ENCODE results near the gene CCNE1.

Gene CCNE1

GRCh38 chr19:29811125-29812079 is at the start of gene CCNE1:
Gene CCNE1, plus strand, starts transcription at chr19:29811991. Its CDS starts 565 bp downstream, at chr19:29812556.
- in situ Hi-C loops (cut with MboI; ENCODE audit: low sequenced_read_pairs) = no loop called here

GRCh38 chr19:29763196-29763595 is 48.6 kb upstream of the CCNE1 start:
- in situ Hi-C loops (cut with MboI; ENCODE audit: low sequenced_read_pairs) = loop anchor here (25.0 kb wide), 1 partner anchor 899 kb away; no protein-coding TSS in a partner anchor

- in situ Hi-C loops (cut with MboI; ENCODE audit: low sequenced_read_pairs) = loop anchor here (25.0 kb wide), 1 partner anchor 898 kb away; no protein-coding TSS in a partner anchor
Observed at GRCh38 chr19:29764361-29764760, 47.4 kb upstream of the CCNE1 start.

- in situ Hi-C loops (cut with MboI; ENCODE audit: low sequenced_read_pairs) = loop anchor here (25.0 kb wide), 1 partner anchor 896 kb away; no protein-coding TSS in a partner anchor
Observed at GRCh38 chr19:29766100-29766499, 45.7 kb upstream of the CCNE1 start.

GRCh38 chr19:29767039-29767735 is 44.6 kb upstream of the CCNE1 start:
- in situ Hi-C loops (cut with MboI; ENCODE audit: low sequenced_read_pairs) = loop anchor here (25.0 kb wide), 1 partner anchor 895 kb away; no protein-coding TSS in a partner anchor

GRCh38 chr19:29768166-29768565 is 43.6 kb upstream of the CCNE1 start:
- in situ Hi-C loops (cut with MboI; ENCODE audit: low sequenced_read_pairs) = loop anchor here (25.0 kb wide), 1 partner anchor 894 kb away; no protein-coding TSS in a partner anchor

GRCh38 chr19:29769997-29770396 is 41.8 kb upstream of the CCNE1 start:
- in situ Hi-C loops (cut with MboI; ENCODE audit: low sequenced_read_pairs) = loop anchor here (25.0 kb wide), 1 partner anchor 892 kb away; no protein-coding TSS in a partner anchor

- in situ Hi-C loops (cut with MboI; ENCODE audit: low sequenced_read_pairs) = loop anchor here (25.0 kb wide), 1 partner anchor 892 kb away; no protein-coding TSS in a partner anchor
Observed at GRCh38 chr19:29770648-29771047, 41.1 kb upstream of the CCNE1 start.

- in situ Hi-C loops (cut with MboI; ENCODE audit: low sequenced_read_pairs) = loop anchor here (25.0 kb wide), 1 partner anchor 890 kb away; no protein-coding TSS in a partner anchor
Observed at GRCh38 chr19:29771708-29772414, 39.9 kb upstream of the CCNE1 start.

GRCh38 chr19:29772696-29773095 is 39.1 kb upstream of the CCNE1 start:
- in situ Hi-C loops (cut with MboI; ENCODE audit: low sequenced_read_pairs) = loop anchor here (25.0 kb wide), 1 partner anchor 890 kb away; no protein-coding TSS in a partner anchor

GRCh38 chr19:29773141-29773540 is 38.6 kb upstream of the CCNE1 start:
- in situ Hi-C loops (cut with MboI; ENCODE audit: low sequenced_read_pairs) = loop anchor here (25.0 kb wide), 1 partner anchor 889 kb away; no protein-coding TSS in a partner anchor

GRCh38 chr19:29774126-29774525 is 37.7 kb upstream of the CCNE1 start:
- in situ Hi-C loops (cut with MboI; ENCODE audit: low sequenced_read_pairs) = loop anchor here (25.0 kb wide), 1 partner anchor 888 kb away; no protein-coding TSS in a partner anchor

- in situ Hi-C loops (cut with MboI; ENCODE audit: low sequenced_read_pairs) = no loop called here
Observed at GRCh38 chr19:29777781-29778309, 33.9 kb upstream of the CCNE1 start.

GRCh38 chr19:29779921-29780320 is 31.9 kb upstream of the CCNE1 start:
- in situ Hi-C loops (cut with MboI; ENCODE audit: low sequenced_read_pairs) = no loop called here

GRCh38 chr19:29781386-29782259 is 30.2 kb upstream of the CCNE1 start:
- in situ Hi-C loops (cut with MboI; ENCODE audit: low sequenced_read_pairs) = no loop called here

- in situ Hi-C loops (cut with MboI; ENCODE audit: low sequenced_read_pairs) = no loop called here
Observed at GRCh38 chr19:29782260-29782580, 29.6 kb upstream of the CCNE1 start.

- in situ Hi-C loops (cut with MboI; ENCODE audit: low sequenced_read_pairs) = no loop called here
Observed at GRCh38 chr19:29783627-29784190, 28.1 kb upstream of the CCNE1 start.

GRCh38 chr19:29784598-29785223 is 27.1 kb upstream of the CCNE1 start:
- in situ Hi-C loops (cut with MboI; ENCODE audit: low sequenced_read_pairs) = no loop called here

GRCh38 chr19:29785360-29785759 is 26.4 kb upstream of the CCNE1 start:
- in situ Hi-C loops (cut with MboI; ENCODE audit: low sequenced_read_pairs) = no loop called here
